ENCODE measurements around the gene CKAP5.

CKAP5 gene

DNA sequence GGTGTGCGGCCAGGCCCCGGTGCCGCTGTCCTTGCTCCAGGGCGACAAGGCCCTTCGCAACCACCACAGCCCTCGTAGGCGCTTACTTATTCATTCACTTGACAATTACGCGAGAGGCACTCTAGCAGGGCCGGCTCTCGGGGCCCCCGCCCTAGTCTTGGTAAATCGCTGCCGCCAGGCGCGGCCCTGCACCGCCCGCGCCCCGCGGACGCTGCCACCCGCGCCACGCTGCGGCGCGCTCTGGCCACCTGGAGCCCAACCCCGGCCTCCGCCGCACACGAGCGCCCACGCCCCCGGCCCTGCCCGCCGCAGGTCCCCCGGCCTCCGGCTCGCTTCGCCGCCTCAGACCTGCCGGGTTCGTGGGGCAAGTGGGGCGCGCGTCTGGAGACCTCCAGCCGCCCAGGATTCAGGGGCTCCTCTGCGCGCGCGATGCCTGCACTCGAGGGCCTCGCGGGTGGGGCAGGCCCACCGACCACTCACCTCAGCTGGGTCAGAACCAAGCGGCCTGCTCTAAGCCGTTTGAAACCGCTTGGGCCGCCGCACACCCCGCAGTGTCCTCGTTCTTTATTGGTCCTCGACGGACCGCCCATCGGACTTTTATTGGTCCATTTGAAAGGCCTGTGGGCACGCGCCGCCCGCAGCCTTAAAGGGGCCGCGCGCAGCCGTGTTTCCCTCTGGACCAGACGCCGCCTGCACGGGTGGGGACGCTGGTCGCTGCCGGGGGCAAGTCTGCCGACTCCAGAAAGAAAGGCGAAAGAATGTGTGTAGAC is at the start of gene CKAP5:
Gene CKAP5, minus strand, starts transcription at position 541 of the 770 bp plus-strand sequence. CDS start 25,049 bp downstream, outside the sequence.
- peak; percentile 88 for DNase-seq (ENCODE audit: low spot score)

DNA sequence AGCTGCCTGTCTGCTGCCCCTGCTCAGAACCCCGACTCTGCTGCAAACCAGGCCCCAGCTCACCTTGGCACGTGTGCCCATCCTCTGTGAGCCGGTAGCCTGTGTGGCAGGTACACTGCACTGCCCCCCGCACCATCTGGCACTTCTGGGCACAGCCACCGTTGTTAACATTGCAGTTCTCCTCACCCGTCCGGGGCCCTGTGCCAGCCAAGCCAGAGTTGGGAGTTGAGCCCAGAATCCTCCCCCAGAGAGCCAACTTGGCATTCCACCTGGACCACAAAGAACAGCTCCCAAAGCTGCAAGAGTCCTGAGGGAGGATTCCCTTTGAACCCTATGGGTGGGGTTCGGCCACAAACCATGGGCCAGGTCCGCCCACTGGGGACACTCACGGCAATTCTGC is 49.7 kb upstream of the CKAP5 start:
- peak; percentile 7 for DNase-seq (ENCODE audit: low spot score)

DNA sequence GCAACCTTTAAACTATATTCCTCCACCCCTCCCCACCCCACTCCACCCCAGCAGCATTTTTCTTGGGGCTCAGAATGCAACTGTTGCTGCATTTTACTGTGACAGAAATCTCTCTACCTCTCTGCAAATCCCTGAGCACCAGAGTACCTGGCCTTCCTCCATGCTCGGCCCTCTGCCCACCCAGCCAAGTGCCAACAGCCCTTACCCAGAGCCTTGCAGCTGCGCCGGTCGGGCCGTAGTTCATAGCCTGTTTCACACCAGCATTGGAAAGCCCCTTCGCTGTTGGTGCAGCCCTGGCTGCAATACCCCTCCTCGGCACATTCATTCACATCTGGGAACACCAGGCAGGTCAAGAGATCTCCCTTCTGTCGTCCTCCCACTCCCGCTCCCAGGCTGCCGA is 48.9 kb upstream of the CKAP5 start:
- no peak for DNase-seq (ENCODE audit: low spot score)

DNA sequence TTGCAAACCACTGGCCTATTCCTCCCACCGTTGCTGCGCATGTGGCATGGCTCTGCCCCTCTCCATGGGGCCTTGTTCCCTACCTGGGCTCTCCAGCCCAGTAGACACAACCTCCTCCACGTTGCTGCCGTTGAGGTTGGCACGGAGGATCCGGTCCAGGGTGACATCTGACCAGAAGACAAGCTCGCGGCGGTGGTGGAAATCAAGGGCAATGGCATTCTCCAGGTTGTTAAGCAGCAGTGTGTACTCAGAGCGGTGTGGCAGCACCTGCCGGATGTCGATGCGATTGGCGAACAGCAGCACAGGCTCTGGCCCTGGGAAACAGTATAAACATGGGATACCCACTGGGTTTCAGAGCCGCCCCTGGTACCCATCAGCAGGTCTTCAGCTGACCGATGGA is 48.4 kb upstream of the CKAP5 start:
- DNase-seq (ENCODE audit: low spot score) = no peak

DNA sequence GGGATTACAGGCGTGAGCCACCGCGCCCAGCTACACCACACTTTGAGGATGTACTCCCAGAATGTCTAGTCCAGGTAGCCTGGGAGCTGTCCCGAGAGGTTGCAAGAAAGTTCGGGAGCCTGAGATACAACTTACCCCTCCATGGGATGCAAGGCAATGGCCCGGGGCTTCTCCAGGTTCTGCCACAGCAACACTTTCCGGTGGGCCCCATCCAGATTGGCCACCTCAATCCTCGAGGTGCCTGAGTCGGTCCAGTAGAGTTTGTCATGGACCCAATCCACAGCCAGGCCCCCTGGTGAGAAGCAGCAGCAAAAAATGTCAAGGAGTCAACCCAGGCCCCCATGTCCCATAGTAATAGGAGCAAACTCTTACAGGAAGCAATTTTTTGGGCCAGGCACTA is 46.8 kb upstream of the CKAP5 start:
- DNase-seq (ENCODE audit: low spot score) = no peak

DNA sequence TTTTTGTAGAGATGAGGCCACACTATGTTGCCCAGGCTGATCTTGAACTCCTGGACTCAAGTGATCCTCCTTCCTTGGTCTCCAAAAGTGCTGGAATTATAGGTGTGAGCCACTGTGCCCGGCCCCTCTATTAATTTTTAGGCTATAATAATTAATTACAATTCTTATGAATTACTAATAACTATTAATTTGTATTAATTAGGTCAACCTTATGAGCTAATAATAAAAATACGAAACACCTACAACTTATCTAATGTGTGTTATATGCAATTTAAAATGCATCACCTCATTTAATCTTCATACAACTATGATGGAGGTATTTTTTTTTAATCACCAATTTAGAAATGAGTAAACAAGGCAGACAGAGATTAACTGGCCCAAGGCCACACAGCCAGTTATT is 46.0 kb upstream of the CKAP5 start:
- DNase-seq (ENCODE audit: low spot score) = no peak

DNA sequence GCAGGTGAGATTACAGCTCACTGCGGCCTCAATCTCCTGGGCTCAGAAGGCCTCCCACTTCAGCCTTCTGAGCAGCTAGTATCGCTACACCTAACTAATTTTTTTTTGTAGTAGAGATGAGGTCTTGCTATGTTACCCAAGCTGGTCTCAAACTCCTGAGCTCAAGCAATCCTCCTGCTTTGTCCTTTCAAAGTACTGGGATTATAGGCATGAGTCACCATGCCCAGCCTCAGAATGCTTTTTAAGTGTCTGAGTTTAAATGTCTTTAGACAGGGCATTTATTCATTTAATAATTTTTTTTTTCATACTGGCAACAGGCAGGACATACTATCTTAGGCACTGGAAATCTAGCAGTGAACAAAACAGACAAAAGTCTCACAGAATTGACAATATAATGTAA is 44.6 kb upstream of the CKAP5 start:
- no peak for DNase-seq (ENCODE audit: low spot score)

DNA sequence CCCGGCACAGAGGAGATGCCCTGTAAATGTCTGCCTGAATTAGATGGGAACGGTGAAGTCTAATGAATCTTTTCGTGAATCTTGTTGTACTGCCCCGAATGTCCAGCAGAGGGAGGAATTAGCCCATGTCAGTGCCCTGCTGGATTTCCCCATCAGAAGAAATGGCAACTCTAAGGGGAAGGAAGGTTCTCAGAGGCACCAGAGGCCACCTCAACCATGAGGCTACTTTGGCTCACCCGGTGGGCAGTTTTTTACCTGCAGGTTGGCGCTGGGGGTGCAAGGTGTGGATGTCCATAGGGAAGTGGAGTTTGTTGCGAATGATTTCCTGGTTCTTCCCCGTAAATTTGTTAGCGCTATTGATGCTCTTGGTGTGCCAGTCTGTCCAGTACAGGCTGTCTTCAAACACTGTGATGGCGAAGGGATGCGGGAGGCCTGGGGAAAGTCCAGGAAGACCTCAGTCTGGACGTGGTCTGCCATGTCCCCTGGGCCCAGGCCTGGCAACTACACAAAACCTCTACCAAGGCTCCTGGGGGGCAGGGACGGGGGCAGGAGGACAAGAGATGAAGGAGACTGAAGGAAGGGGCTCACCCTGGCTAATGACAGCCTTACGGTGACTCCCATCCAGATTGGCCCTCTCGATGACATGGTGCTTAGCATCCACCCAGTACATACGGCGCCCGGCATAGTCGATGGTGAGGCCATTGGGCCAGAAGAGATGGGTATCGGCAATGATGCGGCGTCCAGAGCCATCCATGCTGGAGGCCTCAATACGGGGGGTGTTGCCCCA is 43.8 kb upstream of the CKAP5 start:
- peak; percentile 69 for DNase-seq (ENCODE audit: low spot score)

DNA sequence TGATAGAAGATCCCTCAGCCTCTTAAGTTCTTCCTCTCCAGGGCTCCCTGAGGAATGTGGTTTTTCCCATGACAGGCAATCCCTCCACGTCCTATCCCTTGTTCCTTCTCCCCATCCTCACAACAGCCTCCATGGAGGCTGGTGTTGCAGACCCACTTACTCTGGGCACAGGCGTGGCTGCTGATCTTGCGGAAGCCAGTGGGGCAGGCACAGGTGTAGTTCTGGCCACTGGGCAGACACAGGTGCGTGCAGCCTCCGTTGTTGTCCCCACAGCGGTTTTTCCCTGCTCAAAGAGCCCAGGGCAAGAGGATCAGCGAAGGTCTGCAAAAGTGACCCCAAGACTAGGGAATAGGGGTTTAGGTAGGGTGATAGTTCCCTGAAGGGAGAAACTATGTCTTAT is 43.2 kb upstream of the CKAP5 start:
- no peak for DNase-seq (ENCODE audit: low spot score)

DNA sequence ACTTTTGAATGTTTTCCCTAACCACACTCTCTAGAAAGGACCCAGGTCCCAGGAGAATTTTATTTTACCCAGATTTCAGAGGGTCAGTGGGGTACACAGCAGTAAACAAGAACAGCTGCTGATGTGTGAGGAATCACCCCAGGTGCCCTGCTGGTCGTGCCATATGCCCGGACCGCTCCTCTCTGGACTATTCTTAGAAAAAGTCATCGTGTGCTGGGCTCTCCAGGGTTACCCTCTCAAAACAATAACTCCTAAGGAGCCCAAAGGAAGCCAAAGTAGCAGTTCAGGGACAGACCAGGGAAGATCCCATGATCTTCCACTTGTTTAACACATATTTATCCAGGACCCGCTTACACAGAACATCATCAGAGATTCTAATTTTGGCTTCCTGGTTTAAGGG is 42.6 kb upstream of the CKAP5 start:
- DNase-seq (ENCODE audit: low spot score) = no peak

DNA sequence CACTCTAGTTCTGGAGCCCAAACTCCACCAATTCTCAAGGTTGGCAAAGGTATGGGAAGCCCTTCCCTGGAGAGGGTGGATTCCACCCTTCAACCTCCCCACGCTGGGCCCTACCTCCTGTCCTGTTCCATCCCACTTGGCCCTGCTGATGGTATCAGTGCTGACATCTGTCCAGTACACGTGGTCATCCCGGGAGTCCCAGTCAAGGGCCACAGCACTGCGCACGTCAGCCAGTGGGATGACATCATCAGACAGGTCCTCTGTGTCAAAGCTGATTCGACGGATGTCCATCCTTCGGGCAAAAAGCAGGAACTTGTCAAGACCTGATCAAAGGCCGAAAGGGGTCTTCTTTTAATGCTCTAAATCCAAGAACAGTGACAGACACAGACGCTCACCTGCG is 40.1 kb upstream of the CKAP5 start:
- DNase-seq (ENCODE audit: low spot score) = no peak

DNA sequence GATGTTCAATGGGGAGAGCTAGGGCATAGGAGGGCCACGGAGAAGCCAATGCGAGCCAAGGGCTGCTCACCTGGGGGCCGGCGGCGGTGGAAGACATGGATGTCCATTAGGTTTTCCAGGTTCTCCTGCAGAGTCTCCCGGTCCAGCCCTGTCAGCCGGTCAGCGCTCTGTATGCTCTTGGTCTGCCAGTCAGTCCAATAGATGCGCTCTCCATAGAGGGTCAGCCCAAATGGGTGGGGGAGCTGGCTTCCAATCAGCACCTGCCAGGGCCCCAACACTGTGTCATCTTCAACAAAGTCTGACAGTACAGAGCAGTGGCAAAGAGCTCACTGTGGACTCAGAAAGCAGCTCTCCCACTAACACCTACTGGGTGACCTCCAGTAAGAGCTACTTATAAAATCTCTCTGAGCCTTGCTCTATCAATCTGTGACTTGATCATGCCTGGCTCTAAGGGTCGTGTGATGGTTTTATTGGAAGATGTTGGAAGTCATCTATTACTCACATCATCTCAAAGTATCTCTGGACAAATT is 33.0 kb upstream of the CKAP5 start:
- no peak for DNase-seq (ENCODE audit: low spot score)

DNA sequence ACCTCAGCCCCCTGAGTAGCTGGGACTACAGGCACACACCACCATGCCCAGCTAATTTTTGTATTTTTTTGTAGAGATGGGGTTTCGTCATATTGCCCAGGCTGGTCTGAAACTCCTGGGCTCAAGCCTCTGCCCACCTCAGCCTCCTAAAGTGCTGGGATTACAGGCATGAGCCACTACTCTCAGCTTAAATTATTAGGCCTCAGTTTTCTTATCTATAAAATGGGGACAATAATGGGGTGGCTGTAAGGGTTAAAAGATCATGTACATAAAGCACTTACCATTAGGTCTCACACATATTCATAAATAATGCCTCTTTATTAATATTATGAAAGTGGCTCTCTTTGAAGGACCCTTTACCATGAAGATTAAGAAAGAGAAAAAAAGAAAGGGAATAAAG is 31.5 kb upstream of the CKAP5 start:
- DNase-seq (ENCODE audit: low spot score) = no peak

DNA sequence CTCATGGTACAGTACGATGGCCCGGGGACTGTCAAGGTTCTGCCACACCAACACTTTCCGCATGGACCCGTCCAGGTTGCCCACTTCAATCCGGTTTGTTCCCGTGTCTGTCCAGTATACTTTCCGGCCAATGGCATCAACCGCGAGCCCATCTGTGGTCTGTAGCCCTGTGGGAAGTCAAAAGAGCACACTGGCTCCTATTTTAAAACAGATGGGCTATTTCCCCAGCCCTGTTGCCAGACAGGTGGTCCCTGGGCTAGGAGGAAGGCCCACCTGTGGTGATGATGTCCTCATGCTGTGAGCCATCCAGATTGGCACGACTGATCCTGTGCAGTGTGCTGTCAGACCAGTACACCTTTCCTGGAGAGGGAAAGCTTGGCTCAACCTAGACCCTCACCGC is 30.4 kb upstream of the CKAP5 start:
- no peak for DNase-seq (ENCODE audit: low spot score)

DNA sequence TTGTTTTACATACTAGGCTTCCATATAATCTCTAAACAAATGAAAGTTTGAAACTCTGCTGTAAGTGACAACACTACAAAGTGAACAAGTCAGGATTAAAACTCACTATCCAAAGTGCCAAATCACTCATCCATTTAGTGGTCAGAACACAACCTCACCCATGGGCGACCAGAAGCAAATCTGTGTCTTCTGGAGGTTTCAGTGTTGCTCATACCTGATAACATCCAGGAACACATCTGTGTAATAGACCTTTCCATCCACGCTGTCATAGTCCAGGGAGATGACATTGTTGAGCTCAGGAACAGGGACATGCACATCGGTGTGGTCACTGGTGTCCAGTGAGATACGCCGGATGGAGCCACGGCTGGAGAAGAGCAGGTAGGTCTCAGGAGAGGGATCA is 28.5 kb upstream of the CKAP5 start:
- no peak for DNase-seq (ENCODE audit: low spot score)

DNA sequence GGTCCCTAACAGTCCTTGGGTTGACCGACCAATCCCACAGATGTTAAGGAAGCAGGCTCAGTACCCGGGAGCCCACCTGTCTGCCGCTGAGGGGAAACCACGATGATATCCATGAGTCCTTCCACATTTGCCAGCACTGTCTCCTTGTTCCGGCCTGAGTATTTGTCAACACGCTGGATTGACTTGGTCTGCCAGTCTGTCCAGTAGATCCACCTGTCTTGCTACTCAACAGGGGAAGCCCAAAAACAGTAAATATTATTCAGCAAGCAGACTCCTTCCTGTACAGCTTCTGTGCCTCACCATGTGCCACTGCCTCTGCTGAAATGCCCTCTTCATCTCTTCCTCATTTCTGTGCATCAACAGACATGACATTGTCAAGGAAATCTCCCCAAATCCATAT is 22.8 kb upstream of the CKAP5 start:
- DNase-seq (ENCODE audit: low spot score) = no peak

DNA sequence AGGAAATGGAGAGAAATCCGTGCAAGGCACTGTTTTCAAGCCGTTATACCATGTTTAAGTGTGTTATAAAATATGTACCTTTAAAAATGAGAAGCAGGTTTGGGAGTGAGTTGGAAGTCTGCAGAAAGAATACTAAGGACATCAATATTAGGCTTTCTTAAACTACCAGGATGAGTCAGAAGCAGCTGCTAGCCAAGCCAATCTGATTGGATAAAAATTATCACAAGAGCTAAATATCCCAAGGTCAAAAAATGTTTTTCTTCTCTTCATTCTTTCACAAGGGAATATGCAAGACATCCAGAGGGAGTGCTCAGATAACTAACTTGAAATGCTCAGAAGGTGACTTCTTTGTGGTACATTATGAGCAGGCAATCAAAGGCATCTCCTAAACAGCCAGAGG is 19.3 kb upstream of the CKAP5 start:
- no peak for DNase-seq (ENCODE audit: low spot score)

DNA sequence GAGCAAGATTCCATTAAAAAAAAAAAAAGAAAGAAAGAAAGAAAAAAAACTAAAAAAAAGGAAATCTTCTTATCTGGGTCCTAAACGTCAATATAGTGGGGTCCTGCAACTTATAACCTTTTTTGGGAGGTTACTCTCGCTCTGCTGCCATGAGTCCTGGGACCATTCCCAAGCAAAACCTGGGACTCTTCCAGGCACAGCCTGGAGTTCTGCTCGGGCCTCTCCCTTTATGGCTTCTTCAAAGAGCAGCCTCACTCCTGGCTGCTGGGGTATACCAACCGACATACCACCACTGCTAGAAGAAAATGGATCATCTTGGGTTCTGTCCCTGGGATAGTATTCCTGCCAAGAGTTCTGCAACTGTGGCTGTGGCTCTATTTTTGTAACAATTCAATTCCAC is 14.1 kb upstream of the CKAP5 start:
- no peak for DNase-seq (ENCODE audit: low spot score)

DNA sequence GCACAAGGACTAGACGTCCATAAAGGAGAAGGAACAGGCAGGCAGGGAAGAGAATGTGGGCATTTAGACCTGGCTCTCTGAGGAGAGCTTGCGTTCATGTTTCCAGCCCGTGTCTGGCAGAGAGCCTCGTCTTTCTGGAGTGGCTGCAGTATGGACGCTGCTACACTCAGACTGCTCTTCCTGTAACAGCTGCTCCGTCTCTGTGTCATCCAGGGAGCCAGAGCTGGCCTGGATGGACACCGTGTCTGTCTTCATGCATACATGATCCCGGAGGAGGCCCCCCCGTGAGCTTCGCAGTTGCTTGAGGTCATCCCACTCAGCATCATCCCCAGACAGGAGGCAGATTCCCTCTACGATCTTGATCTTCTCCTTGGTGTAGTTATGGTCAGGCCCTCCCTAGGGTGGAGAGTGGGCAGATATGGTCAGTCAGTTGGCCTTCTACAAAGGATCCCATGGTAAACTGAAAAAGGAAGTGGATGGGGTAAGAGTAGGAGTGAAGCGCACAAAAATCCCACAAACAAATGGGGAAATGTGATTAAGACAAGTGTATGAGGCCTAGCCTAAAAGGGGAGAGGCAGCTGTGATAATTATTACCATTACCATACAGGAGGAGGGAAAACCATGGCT is 13.0 kb upstream of the CKAP5 start:
- no peak for DNase-seq (ENCODE audit: low spot score)

DNA sequence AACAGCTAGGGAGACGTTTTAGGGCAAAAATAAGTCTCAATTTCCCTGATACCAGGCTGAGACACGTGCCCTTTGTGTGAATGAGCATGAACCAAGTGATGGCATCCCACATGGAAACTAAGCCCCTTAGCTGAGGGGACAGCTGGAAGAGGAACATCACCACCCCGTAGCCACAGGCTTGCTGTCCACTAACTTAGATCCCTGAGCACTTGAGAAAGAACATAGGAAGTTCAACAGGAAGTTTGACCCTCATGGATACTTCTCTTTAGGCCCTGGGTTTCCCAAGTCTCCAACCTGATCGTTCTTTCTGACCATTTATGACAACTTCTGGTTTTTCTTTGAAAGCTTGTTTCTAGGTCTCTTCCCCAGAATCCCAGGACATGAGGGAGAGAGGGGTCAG is 11.6 kb upstream of the CKAP5 start:
- DNase-seq (ENCODE audit: low spot score) = no peak

DNA sequence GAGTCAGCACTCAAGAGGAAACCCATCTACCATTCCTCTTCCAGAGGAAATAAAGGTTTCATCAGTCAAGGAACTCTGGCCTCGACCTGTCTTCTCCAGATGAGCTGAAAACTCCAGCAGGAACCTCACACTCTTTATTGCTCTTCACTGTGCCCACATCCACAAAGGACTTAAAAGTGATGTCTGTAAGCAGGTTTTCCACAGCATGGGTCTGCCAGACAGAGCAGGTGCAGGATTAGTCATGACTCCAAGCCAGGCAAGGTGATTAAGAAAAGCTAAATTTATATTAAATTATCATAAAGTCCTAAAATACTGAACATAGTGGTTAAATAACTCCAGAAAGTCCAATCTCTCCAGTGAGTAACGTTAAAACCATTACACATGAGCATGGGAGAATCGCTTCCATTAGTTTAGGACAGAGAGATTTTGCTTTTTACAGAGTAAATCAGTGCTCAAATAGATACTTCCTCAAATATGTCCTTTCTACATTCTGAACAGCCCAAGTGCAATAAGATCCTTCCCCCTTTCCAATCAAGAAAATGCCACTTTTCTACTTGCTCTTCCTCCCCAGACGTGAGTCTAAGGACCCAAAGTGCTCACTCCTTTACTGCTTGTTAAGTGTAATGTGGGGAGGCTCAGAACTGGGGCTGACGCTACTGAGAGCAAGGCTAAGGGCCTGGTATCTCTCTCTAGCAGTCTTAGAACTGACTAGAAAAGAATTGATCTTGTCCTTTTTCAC is 10.7 kb upstream of the CKAP5 start:
- DNase-seq (ENCODE audit: low spot score) = no peak

DNA sequence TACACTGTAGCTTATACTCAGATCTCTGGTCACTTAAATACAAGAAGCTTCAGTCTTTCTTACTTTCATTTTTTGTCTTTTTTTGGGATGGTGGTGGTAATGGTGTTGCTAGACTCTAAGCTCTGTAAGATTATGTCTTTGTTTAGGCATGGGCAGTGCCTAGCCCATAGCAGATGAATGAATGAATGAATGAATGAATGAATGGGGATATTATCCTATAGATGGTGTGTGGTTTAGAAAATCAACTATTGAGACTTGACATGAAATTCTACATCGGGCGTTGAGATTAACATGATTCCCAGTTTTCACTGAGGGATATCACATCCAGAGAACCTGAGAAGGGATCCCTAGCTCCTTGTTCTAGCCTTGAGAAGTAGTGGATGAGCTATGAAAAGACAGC is 9.8 kb upstream of the CKAP5 start:
- DNase-seq (ENCODE audit: low spot score) = no peak

Data from LoVo (cell line).